Fibroblast of villous mesenchyme (primary cell): ENCODE measurements around the gene CLEC4M. TPM values are rescaled to one million over a fixed set of nuclear protein-coding genes. Genes with fewer than 3 reads are reported as not detected.

Experiments
- DNase-seq: peaks from one replicate; pipeline ENCODE4 v3.0.0-alpha.2; 2010; ENCODE audit warnings: low read depth
- H3K4me3 ChIP-seq: 2 replicates; pipeline ENCODE4 v1.5.1; 2011; ENCODE audit warnings: low read depth, mild to moderate bottlenecking, low read length
- CTCF ChIP-seq: IDR thresholded peaks from 2 replicates; pipeline ENCODE4 v1.5.1; 2012; ENCODE audit warnings: low read depth, mild to moderate bottlenecking, low read length; ENCODE audit not compliant: insufficient read depth
- total RNA-seq: library from RNA; depleted of rRNA; stranded (reverse); fragments of >200 nt; gene quantifications from 2 replicates; pipeline ENCODE4 v1.2.3, GENCODE V29; 2012

Gene CLEC4M
- total RNA-seq, 1 donor: not detected

DNA sequence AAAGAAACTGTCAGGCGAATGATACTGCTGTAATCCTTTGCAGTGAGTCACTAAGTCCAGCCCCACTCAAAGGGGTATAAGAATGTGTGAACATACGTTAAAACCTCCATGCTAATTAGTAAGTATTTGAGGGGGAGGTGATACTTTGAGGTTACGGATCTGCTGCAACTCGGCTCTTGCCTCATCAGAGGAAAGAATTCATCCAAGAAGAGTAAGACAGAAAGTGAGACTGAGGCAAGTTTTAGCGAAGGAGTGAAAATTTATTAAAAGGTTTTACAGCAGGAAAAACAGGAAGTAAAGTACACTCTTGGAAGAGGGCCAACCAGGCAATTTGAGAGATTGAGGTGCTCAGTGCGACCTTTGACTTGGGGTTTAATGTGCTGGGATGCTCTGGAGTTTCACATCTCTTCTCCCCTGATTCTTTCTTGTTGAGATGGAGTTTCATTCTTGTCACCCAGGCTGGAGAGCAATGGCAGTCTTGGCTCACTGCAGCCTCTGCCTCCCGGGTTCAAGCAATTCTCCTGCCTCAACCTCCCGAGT, 9.8 kb downstream of the CLEC4M start:
- no peak for TF ChIP-seq CTCF
- peak; percentile 38 for DNase-seq
- H3K4me3 ChIP-seq: no peak overlapping the region

GRCh38 chr19:7773841-7774240, 10.8 kb downstream of the CLEC4M start:
- DNase-seq: no peak
- no peak overlapping the region for H3K4me3 ChIP-seq
- no peak for TF ChIP-seq CTCF

DNA sequence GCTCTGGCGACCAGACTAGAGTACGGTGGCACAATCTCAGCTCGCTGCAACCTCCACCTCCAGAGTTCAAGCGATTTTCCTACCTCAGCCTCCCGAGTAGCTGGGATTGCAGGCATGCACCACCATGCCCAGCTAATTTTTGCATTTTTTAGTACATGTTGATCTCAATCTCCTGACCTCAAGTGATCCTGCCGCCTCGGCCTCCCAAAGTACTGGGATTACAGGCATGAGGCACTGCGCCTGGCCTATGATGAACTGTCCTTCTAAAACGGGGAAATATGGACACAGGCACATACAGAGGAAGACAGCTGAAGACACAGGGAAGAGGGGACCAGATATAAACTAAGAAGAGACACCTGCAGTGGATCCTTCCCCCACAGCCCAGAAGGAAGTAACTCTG, 12.7 kb downstream of the CLEC4M start:
- no peak for TF ChIP-seq CTCF
- no peak for DNase-seq
- no peak overlapping the region for H3K4me3 ChIP-seq

DNA sequence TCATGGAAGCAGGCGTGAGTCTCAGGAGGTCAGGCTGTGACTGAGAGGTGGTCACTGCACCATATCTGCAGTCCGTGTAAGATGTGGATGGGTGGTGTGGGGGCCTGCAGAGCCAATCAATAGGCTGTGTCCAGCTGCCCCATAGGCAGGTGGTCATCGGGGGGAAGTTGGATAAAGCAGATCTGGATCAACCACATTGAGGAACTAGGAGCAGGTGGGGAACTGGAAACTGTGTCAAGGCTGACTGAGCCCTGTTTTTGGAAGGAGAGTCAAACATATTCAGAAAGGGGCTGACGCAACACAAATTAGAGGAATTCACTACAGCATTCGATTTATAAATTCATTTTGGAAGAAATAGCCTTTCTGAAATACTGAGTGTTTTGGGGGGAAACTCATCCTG, 15.0 kb downstream of the CLEC4M start:
- no peak for TF ChIP-seq CTCF
- no peak for DNase-seq
- no peak overlapping the region for H3K4me3 ChIP-seq

DNA sequence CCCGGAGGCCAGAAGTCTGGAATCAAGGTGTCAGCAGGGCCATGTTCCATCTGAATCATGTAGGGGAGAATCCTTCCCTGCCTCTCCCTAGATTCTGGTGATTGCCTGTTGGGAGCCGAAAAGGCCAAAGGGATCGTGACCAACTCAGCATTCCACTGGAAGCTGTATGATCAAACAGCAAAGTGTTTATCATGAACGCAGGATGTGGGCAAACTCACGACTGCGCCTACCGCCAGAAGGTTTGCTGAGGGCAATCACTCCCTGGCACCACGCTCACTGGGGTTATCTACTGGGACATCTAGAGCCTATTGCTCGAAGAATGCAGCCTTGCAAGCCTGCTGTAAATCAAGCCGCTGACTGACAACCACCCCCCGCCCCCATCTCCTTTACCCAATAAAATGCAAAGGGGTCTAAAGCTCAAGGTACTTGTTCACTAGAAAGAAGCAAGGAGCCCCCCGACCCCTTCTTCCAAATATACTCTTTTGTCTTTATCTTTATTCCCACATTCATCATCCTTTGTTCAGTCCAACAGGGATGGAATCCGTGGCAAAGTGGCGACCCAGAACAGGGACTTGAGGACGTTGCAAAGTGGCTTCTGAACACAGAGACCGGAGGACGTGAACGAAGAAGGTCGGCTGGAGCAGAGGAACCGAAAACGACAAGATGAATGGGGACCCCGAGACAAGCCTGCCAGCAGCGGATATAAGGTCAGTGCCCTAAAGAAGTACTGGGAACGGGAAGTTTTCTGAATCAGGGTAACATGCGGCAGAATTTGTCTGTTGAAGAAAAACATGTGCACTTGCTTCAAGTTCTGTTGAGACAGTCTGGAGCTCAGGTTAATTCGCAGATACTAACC, 16.8 kb downstream of the CLEC4M start:
- no peak overlapping the region for H3K4me3 ChIP-seq
- no peak for DNase-seq
- no peak for TF ChIP-seq CTCF

DNA sequence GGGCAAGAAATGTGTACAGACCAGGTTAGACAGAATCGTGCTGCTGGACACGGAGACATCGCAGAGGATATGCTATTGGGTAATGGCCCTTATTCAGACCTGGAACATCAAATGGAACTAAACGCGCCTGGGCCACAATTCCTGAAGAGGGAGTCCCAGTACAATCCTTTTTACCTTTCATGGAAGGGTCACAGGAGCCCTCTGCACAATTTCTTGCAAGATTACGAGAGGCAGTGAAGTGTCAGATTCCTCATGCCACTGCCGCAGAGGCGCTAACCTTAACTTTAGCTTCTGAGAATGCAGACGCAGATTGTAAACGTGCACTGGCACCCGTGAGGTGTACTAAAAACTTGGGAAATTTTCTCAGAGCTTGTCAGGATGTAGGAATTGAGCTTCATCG, 18.1 kb downstream of the CLEC4M start:
- H3K4me3 ChIP-seq: no peak overlapping the region
- TF ChIP-seq CTCF: no peak
- DNase-seq: no peak
